ENCODE measurements around the gene MICAL2. TPM values are rescaled to one million over a fixed set of nuclear protein-coding genes. Genes with fewer than 3 reads are reported as not detected.

Gene MICAL2
- polyA plus RNA-seq, 2 of the 4 experiments (the other 2 are of a cell fraction): 39.8 to 42.1 TPM

DNA sequence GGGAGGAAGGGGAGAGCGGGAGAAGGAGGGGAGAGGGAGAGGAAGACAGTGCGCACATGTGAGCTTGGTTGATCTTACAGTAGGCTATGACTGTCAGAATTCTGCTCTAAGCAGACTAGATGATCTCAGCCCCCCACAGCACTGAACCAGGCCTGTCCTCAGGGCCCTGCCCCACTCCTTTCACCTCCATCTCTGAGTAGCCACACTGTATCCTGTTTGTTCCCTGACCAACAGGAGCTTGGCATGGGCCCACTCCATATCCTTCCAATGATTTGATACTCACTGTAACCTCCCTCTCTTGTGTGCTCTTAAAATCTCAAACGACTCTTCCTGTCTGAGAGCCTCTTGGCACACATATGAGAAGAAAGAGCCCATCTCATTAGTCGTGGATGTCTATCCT is 180.9 kb downstream of the MICAL2 start:
- ChIA-PET CTCF (interaction anchor here (1.1 to 23.8 kb wide), 6 partner anchors 9 to 920 kb away, joined by 3 to 664 read pairs (median 33); no protein-coding TSS in a partner anchor), POLR2A (no interaction called here)
- H3K4me1 ChIP-seq: peaks cover 26% of the 10 kb centered on the region
- 74% methylated on average over 4 of the region's 4 CpGs for WGBS (ENCODE audit: missing lambda C conversion rate)
- no peak for ATAC-seq
- H3K27ac ChIP-seq: no peak overlapping the region
- H3K4me2 ChIP-seq: no peak overlapping the region
- no peaks in the 10 kb centered on the region for H3K9me3 ChIP-seq
- H3K4me3 ChIP-seq: no peak overlapping the region
- no peak for FAIRE-seq
- DNase-seq (ENCODE audit: low read depth in 1 of 2, low spot score in 1 of 2): no peak
- TF ChIP-seq HOXA7 (CRISPR knock-in tag; IDR thresholded peaks at IDR 0.05) (no peak), CHD2 (IDR thresholded peaks at IDR 0.05; ENCODE audit: low read length, partially characterized antibody) (no peak), EP300 (IDR thresholded peaks at IDR 0.05) (no peak), RARB (CRISPR knock-in tag; IDR thresholded peaks at IDR 0.05) (no peak), HEYL (CRISPR knock-in tag; IDR thresholded peaks at IDR 0.05) (no peak), CBX8 (IDR thresholded peaks at IDR 0.05) (no peak), GATA3 (IDR thresholded peaks at IDR 0.05; ENCODE audit: borderline replicate concordance) (no peak), RCOR1 (IDR thresholded peaks at IDR 0.05; ENCODE audit: low read depth, low read length) (no peak), RNF2 (IDR thresholded peaks at IDR 0.05; ENCODE audit: borderline replicate concordance, low read depth) (no peak), ESRRA (IDR thresholded peaks at IDR 0.05; ENCODE audit: borderline replicate concordance, low read length) (no peak)
- TF ChIP-seq, protein P1, sequence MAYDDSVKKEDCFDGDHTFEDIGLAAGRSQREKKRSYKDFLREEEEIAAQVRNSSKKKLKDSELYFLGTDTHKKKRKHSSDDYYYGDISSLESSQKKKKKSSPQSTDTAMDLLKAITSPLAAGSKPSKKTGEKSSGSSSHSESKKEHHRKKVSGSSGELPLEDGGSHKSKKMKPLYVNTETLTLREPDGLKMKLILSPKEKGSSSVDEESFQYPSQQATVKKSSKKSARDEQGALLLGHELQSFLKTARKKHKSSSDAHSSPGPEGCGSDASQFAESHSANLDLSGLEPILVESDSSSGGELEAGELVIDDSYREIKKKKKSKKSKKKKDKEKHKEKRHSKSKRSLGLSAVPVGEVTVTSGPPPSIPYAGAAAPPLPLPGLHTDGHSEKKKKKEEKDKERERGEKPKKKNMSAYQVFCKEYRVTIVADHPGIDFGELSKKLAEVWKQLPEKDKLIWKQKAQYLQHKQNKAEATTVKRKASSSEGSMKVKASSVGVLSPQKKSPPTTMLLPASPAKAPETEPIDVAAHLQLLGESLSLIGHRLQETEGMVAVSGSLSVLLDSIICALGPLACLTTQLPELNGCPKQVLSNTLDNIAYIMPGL (CRISPR knock-in tag; IDR thresholded peaks at IDR 0.05; ENCODE audit: borderline replicate concordance): no peak
- TF ChIP-seq, protein P2, sequence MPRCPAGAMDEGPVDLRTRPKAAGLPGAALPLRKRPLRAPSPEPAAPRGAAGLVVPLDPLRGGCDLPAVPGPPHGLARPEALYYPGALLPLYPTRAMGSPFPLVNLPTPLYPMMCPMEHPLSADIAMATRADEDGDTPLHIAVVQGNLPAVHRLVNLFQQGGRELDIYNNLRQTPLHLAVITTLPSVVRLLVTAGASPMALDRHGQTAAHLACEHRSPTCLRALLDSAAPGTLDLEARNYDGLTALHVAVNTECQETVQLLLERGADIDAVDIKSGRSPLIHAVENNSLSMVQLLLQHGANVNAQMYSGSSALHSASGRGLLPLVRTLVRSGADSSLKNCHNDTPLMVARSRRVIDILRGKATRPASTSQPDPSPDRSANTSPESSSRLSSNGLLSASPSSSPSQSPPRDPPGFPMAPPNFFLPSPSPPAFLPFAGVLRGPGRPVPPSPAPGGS (IDR thresholded peaks at IDR 0.05): no peak
- TF ChIP-seq, protein P3, sequence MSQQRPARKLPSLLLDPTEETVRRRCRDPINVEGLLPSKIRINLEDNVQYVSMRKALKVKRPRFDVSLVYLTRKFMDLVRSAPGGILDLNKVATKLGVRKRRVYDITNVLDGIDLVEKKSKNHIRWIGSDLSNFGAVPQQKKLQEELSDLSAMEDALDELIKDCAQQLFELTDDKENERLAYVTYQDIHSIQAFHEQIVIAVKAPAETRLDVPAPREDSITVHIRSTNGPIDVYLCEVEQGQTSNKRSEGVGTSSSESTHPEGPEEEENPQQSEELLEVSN (IDR thresholded peaks at IDR 0.05; ENCODE audit: borderline replicate concordance, low read depth): no peak
- TF ChIP-seq, protein P4, sequence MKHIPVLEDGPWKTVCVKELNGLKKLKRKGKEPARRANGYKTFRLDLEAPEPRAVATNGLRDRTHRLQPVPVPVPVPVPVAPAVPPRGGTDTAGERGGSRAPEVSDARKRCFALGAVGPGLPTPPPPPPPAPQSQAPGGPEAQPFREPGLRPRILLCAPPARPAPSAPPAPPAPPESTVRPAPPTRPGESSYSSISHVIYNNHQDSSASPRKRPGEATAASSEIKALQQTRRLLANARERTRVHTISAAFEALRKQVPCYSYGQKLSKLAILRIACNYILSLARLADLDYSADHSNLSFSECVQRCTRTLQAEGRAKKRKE (CRISPR knock-in tag; IDR thresholded peaks at IDR 0.05; ENCODE audit: low read depth): no peak

DNA sequence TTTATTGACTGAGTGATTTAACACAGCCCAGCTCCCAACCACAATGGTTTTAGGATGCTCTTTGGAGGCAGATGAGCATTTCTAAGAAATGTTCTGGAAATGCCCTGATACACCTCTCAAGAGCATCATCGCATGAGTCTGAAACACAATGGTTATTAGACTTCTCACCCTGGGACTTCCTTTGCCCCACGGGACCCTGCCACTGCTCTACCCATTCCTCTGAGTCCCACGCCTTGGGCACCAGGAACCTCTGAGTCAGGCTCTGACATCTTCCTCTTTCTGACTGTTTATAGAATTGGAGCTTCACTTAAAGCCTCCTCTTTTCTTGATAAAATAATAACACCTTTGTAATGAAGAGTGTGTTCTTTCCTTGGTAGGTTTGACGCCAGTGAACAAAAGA is 181.4 kb downstream of the MICAL2 start:
- POLR2A ChIA-PET: no interaction called here
- H3K4me3 ChIP-seq: no peak overlapping the region
- ATAC-seq (no peak), DNase-seq (ENCODE audit: low read depth in 1 of 2, low spot score in 1 of 2) (no peak), FAIRE-seq (no peak)
- no peak overlapping the region for H3K4me2 ChIP-seq
- no peak overlapping the region for H3K27ac ChIP-seq
- WGBS (ENCODE audit: missing lambda C conversion rate): 74% methylated on average over 4 of the region's 4 CpGs
- CTCF ChIA-PET: interaction anchor here (0.9 to 23.8 kb wide), 7 partner anchors 8 to 919 kb away, joined by 3 to 664 read pairs (median 3); no protein-coding TSS in a partner anchor
- peaks cover 22% of the 10 kb centered on the region for H3K4me1 ChIP-seq
- no peak for TF ChIP-seq HEYL (CRISPR knock-in tag; IDR thresholded peaks at IDR 0.05)
- TF ChIP-seq JUN (IDR thresholded peaks at IDR 0.05): no peak
- TF ChIP-seq MYC (IDR thresholded peaks at IDR 0.05; ENCODE audit: borderline replicate concordance, low read length): no peak
- TF ChIP-seq ZNF302 (CRISPR knock-in tag; IDR thresholded peaks at IDR 0.05): no peak
- TF ChIP-seq, protein P5, sequence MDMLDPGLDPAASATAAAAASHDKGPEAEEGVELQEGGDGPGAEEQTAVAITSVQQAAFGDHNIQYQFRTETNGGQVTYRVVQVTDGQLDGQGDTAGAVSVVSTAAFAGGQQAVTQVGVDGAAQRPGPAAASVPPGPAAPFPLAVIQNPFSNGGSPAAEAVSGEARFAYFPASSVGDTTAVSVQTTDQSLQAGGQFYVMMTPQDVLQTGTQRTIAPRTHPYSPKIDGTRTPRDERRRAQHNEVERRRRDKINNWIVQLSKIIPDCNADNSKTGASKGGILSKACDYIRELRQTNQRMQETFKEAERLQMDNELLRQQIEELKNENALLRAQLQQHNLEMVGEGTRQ (IDR thresholded peaks at IDR 0.05): no peak
- TF ChIP-seq, protein P2 (IDR thresholded peaks at IDR 0.05): no peak
- TF ChIP-seq CHD4 (IDR thresholded peaks at IDR 0.05; ENCODE audit: borderline replicate concordance): no peak
- TF ChIP-seq ZC3H11A (IDR thresholded peaks at IDR 0.05): no peak
- TF ChIP-seq, protein P6, sequence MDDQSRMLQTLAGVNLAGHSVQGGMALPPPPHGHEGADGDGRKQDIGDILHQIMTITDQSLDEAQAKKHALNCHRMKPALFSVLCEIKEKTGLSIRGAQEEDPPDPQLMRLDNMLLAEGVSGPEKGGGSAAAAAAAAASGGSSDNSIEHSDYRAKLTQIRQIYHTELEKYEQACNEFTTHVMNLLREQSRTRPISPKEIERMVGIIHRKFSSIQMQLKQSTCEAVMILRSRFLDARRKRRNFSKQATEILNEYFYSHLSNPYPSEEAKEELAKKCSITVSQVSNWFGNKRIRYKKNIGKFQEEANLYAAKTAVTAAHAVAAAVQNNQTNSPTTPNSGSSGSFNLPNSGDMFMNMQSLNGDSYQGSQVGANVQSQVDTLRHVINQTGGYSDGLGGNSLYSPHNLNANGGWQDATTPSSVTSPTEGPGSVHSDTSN (IDR thresholded peaks at IDR 0.05): no peak
- no peaks in the 10 kb centered on the region for H3K9me3 ChIP-seq

All from A549 (cell line).